B cell (primary cell): ENCODE results near the gene PDK2.

Source experiments
- EZH2 ChIP-seq: IDR thresholded peaks from 2 replicates; pipeline ENCODE4 v1.6.1; 2012; ENCODE audit warnings: borderline replicate concordance, low read depth, mild to moderate bottlenecking, moderate library complexity, low read length; ENCODE audit not compliant: insufficient read depth, poor library complexity, severe bottlenecking
- TF ChIP-seq, protein P1 (sequence below): fragments of 200-600 bp; IDR thresholded peaks from one replicate; pipeline ENCODE4 v1.8.0; 2022; ENCODE audit warnings: antibody characterized with exemption, mild to moderate bottlenecking

DNA sequence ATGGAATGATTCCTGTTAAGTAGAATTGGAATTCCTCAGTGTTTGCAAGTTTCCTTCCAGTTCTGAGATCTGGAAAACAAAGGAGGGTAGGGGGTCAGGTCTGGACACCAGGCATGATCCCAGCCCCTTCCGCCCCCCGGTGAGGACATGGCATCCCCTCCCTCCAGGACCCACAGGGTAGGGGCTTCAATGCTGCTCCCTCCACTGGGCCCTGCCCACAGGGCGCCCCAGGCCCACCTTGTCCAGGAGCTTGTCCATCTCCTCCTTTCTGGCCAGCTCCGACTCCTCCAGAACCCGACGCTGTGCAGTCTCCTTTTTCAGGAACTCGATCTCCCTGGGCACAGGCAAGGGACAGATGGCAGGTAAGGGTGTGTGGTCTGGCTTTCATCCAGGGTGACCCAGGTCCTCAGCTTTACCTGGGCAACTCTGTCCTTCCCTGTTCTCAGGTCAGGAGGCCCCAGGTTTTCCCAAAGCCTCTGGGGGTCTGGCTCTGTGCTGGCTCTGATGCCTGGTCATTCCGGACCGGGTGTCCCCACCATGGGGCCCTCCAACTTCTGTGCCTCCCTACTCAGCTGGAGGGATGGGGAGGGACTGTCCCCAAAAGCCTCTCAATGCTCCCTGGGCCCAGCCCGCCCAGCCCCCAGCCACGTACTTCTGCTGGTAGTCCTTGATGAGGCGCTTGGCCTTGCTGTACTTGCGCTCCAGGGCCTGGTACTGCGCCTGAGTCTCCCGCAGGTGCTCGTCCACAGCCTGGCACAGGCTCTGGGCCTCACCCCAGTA lies 40.4 kb downstream of the PDK2 start:
- TF ChIP-seq, protein P1, sequence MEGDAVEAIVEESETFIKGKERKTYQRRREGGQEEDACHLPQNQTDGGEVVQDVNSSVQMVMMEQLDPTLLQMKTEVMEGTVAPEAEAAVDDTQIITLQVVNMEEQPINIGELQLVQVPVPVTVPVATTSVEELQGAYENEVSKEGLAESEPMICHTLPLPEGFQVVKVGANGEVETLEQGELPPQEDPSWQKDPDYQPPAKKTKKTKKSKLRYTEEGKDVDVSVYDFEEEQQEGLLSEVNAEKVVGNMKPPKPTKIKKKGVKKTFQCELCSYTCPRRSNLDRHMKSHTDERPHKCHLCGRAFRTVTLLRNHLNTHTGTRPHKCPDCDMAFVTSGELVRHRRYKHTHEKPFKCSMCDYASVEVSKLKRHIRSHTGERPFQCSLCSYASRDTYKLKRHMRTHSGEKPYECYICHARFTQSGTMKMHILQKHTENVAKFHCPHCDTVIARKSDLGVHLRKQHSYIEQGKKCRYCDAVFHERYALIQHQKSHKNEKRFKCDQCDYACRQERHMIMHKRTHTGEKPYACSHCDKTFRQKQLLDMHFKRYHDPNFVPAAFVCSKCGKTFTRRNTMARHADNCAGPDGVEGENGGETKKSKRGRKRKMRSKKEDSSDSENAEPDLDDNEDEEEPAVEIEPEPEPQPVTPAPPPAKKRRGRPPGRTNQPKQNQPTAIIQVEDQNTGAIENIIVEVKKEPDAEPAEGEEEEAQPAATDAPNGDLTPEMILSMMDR = no peak
- no peak for TF ChIP-seq EZH2
